Liver (tissue), 3 donors: ENCODE measurements around the gene OPA3.

Source experiments
- CTCF ChIP-seq: fragments of 150-350 bp; IDR thresholded peaks from 2 replicates; pipeline ENCODE4 v1.5.1; 2017; ENCODE audit warnings: improper control_type of control experiment, low read depth, low read length; ENCODE audit not compliant: missing input control
- FOXA1 ChIP-seq: IDR thresholded peaks from 2 replicates; pipeline ENCODE4 v1.6.1; 2016; ENCODE audit warnings: antibody characterized with exemption
- RAD21 ChIP-seq, 2 donors: IDR thresholded peaks; 2 replicates each; pipeline ENCODE4 v1.6.1; 2016; ENCODE audit warnings: antibody characterized with exemption in 2 of 2, mild to moderate bottlenecking in 2 of 2
- SP1 ChIP-seq: IDR thresholded peaks from 2 replicates; pipeline ENCODE4 v1.6.1; 2018; ENCODE audit warnings: antibody characterized with exemption, mild to moderate bottlenecking
- TAF1 ChIP-seq: conservative IDR thresholded peaks from 2 replicates; pipeline ENCODE4 v1.6.1; 2016; ENCODE audit warnings: antibody characterized with exemption, mild to moderate bottlenecking
- YY1 ChIP-seq: IDR thresholded peaks from 2 replicates; pipeline ENCODE4 v1.6.1; 2016; ENCODE audit warnings: antibody characterized with exemption, mild to moderate bottlenecking
- TF ChIP-seq, protein P1 (sequence below): IDR thresholded peaks from 2 replicates; pipeline ENCODE4 v1.6.1; 2016; ENCODE audit warnings: antibody characterized with exemption, mild to moderate bottlenecking
- TF ChIP-seq, protein P2 (sequence below): IDR thresholded peaks from 2 replicates; pipeline ENCODE4 v1.6.1; 2016; ENCODE audit warnings: antibody characterized with exemption
- TF ChIP-seq, protein P3 (sequence below): IDR thresholded peaks from 2 replicates; pipeline ENCODE4 v1.6.1; 2016; ENCODE audit warnings: antibody characterized with exemption
- donor health status: healthy.
- donor health status: healthy.

DNA sequence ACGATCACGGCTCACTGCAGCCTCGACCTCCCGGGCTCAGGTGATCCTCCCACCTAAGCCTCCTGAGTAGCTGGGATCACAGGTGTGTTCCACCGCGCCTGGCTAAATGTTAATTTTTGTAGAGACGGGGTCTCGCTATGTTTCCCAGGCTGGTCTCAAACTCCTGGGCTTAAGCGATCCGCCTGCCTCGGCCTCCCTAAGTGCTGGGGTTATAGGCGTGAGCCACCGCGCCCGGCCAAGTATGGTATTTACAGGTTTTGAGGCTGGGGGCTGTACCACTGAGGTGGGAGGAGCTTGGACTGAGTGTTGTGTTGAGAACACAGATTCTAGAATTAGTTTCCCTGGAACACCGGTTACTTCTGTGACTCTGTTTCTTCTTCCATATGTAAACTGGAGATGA lies 86.8 kb downstream of the OPA3 start:
- TF ChIP-seq CTCF (no peak), TAF1 (no peak), RAD21 (IDR thresholded peaks at IDR 0.05) (no peak), SP1 (no peak), FOXA1 (no peak), YY1 (no peak)
- TF ChIP-seq, protein P1, sequence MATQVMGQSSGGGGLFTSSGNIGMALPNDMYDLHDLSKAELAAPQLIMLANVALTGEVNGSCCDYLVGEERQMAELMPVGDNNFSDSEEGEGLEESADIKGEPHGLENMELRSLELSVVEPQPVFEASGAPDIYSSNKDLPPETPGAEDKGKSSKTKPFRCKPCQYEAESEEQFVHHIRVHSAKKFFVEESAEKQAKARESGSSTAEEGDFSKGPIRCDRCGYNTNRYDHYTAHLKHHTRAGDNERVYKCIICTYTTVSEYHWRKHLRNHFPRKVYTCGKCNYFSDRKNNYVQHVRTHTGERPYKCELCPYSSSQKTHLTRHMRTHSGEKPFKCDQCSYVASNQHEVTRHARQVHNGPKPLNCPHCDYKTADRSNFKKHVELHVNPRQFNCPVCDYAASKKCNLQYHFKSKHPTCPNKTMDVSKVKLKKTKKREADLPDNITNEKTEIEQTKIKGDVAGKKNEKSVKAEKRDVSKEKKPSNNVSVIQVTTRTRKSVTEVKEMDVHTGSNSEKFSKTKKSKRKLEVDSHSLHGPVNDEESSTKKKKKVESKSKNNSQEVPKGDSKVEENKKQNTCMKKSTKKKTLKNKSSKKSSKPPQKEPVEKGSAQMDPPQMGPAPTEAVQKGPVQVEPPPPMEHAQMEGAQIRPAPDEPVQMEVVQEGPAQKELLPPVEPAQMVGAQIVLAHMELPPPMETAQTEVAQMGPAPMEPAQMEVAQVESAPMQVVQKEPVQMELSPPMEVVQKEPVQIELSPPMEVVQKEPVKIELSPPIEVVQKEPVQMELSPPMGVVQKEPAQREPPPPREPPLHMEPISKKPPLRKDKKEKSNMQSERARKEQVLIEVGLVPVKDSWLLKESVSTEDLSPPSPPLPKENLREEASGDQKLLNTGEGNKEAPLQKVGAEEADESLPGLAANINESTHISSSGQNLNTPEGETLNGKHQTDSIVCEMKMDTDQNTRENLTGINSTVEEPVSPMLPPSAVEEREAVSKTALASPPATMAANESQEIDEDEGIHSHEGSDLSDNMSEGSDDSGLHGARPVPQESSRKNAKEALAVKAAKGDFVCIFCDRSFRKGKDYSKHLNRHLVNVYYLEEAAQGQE = no peak
- TF ChIP-seq, protein P2, sequence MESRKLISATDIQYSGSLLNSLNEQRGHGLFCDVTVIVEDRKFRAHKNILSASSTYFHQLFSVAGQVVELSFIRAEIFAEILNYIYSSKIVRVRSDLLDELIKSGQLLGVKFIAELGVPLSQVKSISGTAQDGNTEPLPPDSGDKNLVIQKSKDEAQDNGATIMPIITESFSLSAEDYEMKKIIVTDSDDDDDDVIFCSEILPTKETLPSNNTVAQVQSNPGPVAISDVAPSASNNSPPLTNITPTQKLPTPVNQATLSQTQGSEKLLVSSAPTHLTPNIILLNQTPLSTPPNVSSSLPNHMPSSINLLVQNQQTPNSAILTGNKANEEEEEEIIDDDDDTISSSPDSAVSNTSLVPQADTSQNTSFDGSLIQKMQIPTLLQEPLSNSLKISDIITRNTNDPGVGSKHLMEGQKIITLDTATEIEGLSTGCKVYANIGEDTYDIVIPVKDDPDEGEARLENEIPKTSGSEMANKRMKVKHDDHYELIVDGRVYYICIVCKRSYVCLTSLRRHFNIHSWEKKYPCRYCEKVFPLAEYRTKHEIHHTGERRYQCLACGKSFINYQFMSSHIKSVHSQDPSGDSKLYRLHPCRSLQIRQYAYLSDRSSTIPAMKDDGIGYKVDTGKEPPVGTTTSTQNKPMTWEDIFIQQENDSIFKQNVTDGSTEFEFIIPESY = no peak
- TF ChIP-seq, protein P3, sequence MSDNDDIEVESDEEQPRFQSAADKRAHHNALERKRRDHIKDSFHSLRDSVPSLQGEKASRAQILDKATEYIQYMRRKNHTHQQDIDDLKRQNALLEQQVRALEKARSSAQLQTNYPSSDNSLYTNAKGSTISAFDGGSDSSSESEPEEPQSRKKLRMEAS = no peak
